H9 (cell line): Measurements from ENCODE around the gene EXOC5. TPM values are rescaled to one million over a fixed set of nuclear protein-coding genes. Genes with fewer than 3 reads are reported as not detected.

Source experiments
- DNase-seq: peaks from one replicate; pipeline ENCODE4 v3.0.0-alpha.2; 2017
- H2AFZ ChIP-seq: one replicate; pipeline ENCODE4 v1.6.1; 2013; ENCODE audit warnings: mild to moderate bottlenecking, low read length, control low read depth, moderate library complexity
- H2AK5ac ChIP-seq: 2 replicates; pipeline ENCODE4 v1.6.1; 2013; ENCODE audit warnings: low read length, control low read depth, mixed read lengths; ENCODE audit not compliant: insufficient read length
- H2BK120ac ChIP-seq: one replicate; pipeline ENCODE4 v1.6.1; 2013; ENCODE audit warnings: low read depth, mild to moderate bottlenecking, low read length, control low read depth, inconsistent platforms; ENCODE audit not compliant: poor library complexity, severe bottlenecking
- H2BK12ac ChIP-seq: 2 replicates; pipeline ENCODE4 v1.6.1; 2013; ENCODE audit warnings: low read length, control low read depth, mixed read lengths, low read depth; ENCODE audit not compliant: insufficient read length
- H2BK15ac ChIP-seq: 2 replicates; pipeline ENCODE4 v1.6.1; 2013; ENCODE audit warnings: low read depth, low read length, control low read depth
- H2BK20ac ChIP-seq: one replicate; pipeline ENCODE4 v1.6.1; 2013; ENCODE audit warnings: low read depth, mild to moderate bottlenecking, low read length, control low read depth, inconsistent platforms; ENCODE audit not compliant: poor library complexity, severe bottlenecking
- H2BK5ac ChIP-seq: 2 replicates; pipeline ENCODE4 v1.6.1; 2013; ENCODE audit warnings: low read length, control low read depth, mixed read lengths; ENCODE audit not compliant: insufficient read length
- H3K14ac ChIP-seq: 2 replicates; pipeline ENCODE4 v1.6.1; 2013; ENCODE audit warnings: low read length, control low read depth; ENCODE audit not compliant: insufficient read depth
- H3K18ac ChIP-seq: 2 replicates; pipeline ENCODE4 v1.6.1; 2013; ENCODE audit warnings: low read depth, mild to moderate bottlenecking, mixed read lengths, low read length, control low read depth; ENCODE audit not compliant: insufficient read length
- H3K23ac ChIP-seq: 2 replicates; pipeline ENCODE4 v1.6.1; 2013; ENCODE audit warnings: low read length, control low read depth, mixed read lengths, low read depth; ENCODE audit not compliant: insufficient read length
- H3K23me2 ChIP-seq: 2 replicates; pipeline ENCODE4 v1.6.1; 2013; ENCODE audit warnings: low read depth, mild to moderate bottlenecking, mixed read lengths, low read length, control low read depth; ENCODE audit not compliant: insufficient read length, poor library complexity, severe bottlenecking
- H3K27ac ChIP-seq: 2 replicates; pipeline ENCODE4 v1.5.1; 2013; ENCODE audit warnings: low read length, control low read depth, mixed read lengths, low read depth; ENCODE audit not compliant: insufficient read length
- H3K27me3 ChIP-seq: 2 replicates; pipeline ENCODE4 v1.6.1; 2013; ENCODE audit warnings: low read length, control low read depth, inconsistent platforms; ENCODE audit not compliant: insufficient read depth
- H3K4ac ChIP-seq: 2 replicates; pipeline ENCODE4 v1.6.1; 2013; ENCODE audit warnings: low read depth, mild to moderate bottlenecking, control low read depth, inconsistent platforms, low read length, moderate library complexity
- H3K4me1 ChIP-seq: 2 replicates; pipeline ENCODE4 v1.6.1; 2013; ENCODE audit warnings: low read length, control low read depth, inconsistent platforms; ENCODE audit not compliant: insufficient read depth
- H3K4me2 ChIP-seq: 2 replicates; pipeline ENCODE4 v1.6.1; 2013; ENCODE audit warnings: low read length, control low read depth, mixed read lengths; ENCODE audit not compliant: insufficient read length, insufficient read depth
- H3K56ac ChIP-seq: 2 replicates; pipeline ENCODE4 v1.6.1; 2013; ENCODE audit warnings: low read depth, mild to moderate bottlenecking, mixed read lengths, low read length, control low read depth; ENCODE audit not compliant: insufficient read length
- H3K79me1 ChIP-seq: 2 replicates; pipeline ENCODE4 v1.6.1; 2013; ENCODE audit warnings: low read depth, mild to moderate bottlenecking, moderate library complexity, low read length, control low read depth, inconsistent platforms; ENCODE audit not compliant: insufficient read depth, poor library complexity, severe bottlenecking
- H3K79me2 ChIP-seq: 2 replicates; pipeline ENCODE4 v1.6.1; 2013; ENCODE audit warnings: low read length, control low read depth, inconsistent platforms; ENCODE audit not compliant: insufficient read depth
- H3K9ac ChIP-seq: 2 replicates; pipeline ENCODE4 v1.6.1; 2013; ENCODE audit warnings: low read length, control low read depth, mixed read lengths; ENCODE audit not compliant: insufficient read length; ENCODE audit errors: extremely low read depth
- H3K9me3 ChIP-seq: one replicate; pipeline ENCODE4 v1.6.1; 2013; ENCODE audit warnings: low read depth, low read length, inconsistent platforms; ENCODE audit not compliant: control insufficient read depth
- H3T11ph ChIP-seq: one replicate; pipeline ENCODE4 v1.6.1; 2013; ENCODE audit warnings: mild to moderate bottlenecking, low read length, control low read depth, inconsistent platforms
- H4K20me1 ChIP-seq: one replicate; pipeline ENCODE4 v1.6.1; 2013; ENCODE audit not compliant: control insufficient read depth, insufficient read length, insufficient read depth
- H4K5ac ChIP-seq: 2 replicates; pipeline ENCODE4 v1.6.1; 2013; ENCODE audit warnings: low read depth, mild to moderate bottlenecking, mixed read lengths, low read length, control low read depth; ENCODE audit not compliant: insufficient read length
- H4K8ac ChIP-seq: replicated peaks from 2 replicates; pipeline ENCODE4 v1.6.1; 2013; ENCODE audit warnings: low read length, control low read depth, mixed read lengths, low read depth; ENCODE audit not compliant: insufficient read length
- H4K91ac ChIP-seq: 2 replicates; pipeline ENCODE4 v1.6.1; 2013; ENCODE audit warnings: low read depth, mild to moderate bottlenecking, moderate library complexity, mixed read lengths, low read length, control low read depth; ENCODE audit not compliant: insufficient read length
- H3K27ac Mint-ChIP-seq, 3 experiments: 2 replicates in 2 of 3; 3 replicates in 1 of 3; pipeline ENCODE4 v1.8.0; 2020 to 2021; ENCODE audit warnings: mixed read lengths in 3 of 3, mild to moderate bottlenecking in 1 of 3, moderate library complexity in 1 of 3
- H3K27me3 Mint-ChIP-seq: 2 replicates; pipeline ENCODE4 v1.8.0; 2021; ENCODE audit warnings: low read depth, mild to moderate bottlenecking, moderate library complexity, mixed read lengths
- H3K36me3 Mint-ChIP-seq, 3 experiments: 2 replicates in 2 of 3; 3 replicates in 1 of 3; pipeline ENCODE4 v1.8.0; 2020 to 2021; ENCODE audit warnings: low read depth in 3 of 3, mixed read lengths in 3 of 3; ENCODE audit not compliant: insufficient read depth in 1 of 3
- H3K4me1 Mint-ChIP-seq, 2 experiments: 2 replicates each; pipeline ENCODE4 v1.8.0; 2020; ENCODE audit warnings: mixed read lengths in 2 of 2
- H3K4me3 Mint-ChIP-seq, 2 experiments: 2 replicates in 1 of 2; 3 replicates in 1 of 2; pipeline ENCODE4 v1.8.0; 2020 to 2021; ENCODE audit warnings: mild to moderate bottlenecking in 2 of 2, mixed read lengths in 2 of 2, moderate library complexity in 1 of 2
- H3K9me3 Mint-ChIP-seq, 2 experiments: 2 replicates in 1 of 2; 3 replicates in 1 of 2; pipeline ENCODE4 v1.8.0; 2020; ENCODE audit warnings: mild to moderate bottlenecking in 2 of 2, mixed read lengths in 2 of 2, moderate library complexity in 1 of 2
- total RNA-seq: library from RNA; stranded (reverse); gene quantifications from 2 replicates; pipeline ENCODE4 v1.2.1, GENCODE V29; 2021
- TF ChIP-seq, protein P1 (sequence below): fragments of 200-600 bp; sonication (generic); conservative IDR thresholded peaks from 3 replicates; pipeline ENCODE4 v1.8.0; 2021; ENCODE audit warnings: antibody characterized with exemption, mild to moderate bottlenecking

EXOC5 gene
- total RNA-seq, 1 experiment from 2014 or later = 92.9 TPM

- H3K79me2 ChIP-seq = peaks cover 17% of the 10 kb centered on the region; the same call in 1 of the 2 replicates
Observed at GRCh38 chr14:57262117-57262516, 6.6 kb downstream of the EXOC5 start.

More at GRCh38 chr14:57262117-57262516, 6.6 kb downstream of the EXOC5 start:
- no peaks in the 10 kb centered on the region for H4K20me1 ChIP-seq
- no peak overlapping the region for H3K14ac ChIP-seq
- no peaks in the 10 kb centered on the region for H3K23me2 ChIP-seq
- H2BK20ac ChIP-seq = no peak overlapping the region
- no peaks in the 10 kb centered on the region; the same call in 1 of the 2 replicates for H3K4me1 ChIP-seq
- Mint-ChIP-seq H3K36me3 (peaks cover 3 to 20% (median 11%) of the 10 kb centered on the region in 3 experiments; a peak in 6 of 7 replicates), H3K27ac (no peak overlapping the region), H3K4me3 (no peak overlapping the region), H3K4me1 (peaks cover 31 to 39% of the 10 kb centered on the region in 2 experiments), H3K9me3 (0 out of 5 replicates have a peak, but pooled peaks cover 0 to 2% of the 10 kb centered on the region in 2 experiments), H3K27me3 (no peaks in the 10 kb centered on the region)
- H3K4me2 ChIP-seq = no peak overlapping the region
- no peak overlapping the region for H2AFZ ChIP-seq
- no peak overlapping the region for H2BK5ac ChIP-seq
- H3K9me3 ChIP-seq = no peaks in the 10 kb centered on the region
- H3K27ac ChIP-seq = no peak overlapping the region
- no peaks in the 10 kb centered on the region for H3K27me3 ChIP-seq
- no peak overlapping the region for H4K91ac ChIP-seq
- H3K9ac ChIP-seq = no peak overlapping the region
- no peak overlapping the region for H2BK12ac ChIP-seq
- H4K8ac ChIP-seq = no peak overlapping the region
- H3K4ac ChIP-seq = no peak overlapping the region
- no peak overlapping the region for H3T11ph ChIP-seq
- no peak overlapping the region for H2AK5ac ChIP-seq
- TF ChIP-seq, protein P1, sequence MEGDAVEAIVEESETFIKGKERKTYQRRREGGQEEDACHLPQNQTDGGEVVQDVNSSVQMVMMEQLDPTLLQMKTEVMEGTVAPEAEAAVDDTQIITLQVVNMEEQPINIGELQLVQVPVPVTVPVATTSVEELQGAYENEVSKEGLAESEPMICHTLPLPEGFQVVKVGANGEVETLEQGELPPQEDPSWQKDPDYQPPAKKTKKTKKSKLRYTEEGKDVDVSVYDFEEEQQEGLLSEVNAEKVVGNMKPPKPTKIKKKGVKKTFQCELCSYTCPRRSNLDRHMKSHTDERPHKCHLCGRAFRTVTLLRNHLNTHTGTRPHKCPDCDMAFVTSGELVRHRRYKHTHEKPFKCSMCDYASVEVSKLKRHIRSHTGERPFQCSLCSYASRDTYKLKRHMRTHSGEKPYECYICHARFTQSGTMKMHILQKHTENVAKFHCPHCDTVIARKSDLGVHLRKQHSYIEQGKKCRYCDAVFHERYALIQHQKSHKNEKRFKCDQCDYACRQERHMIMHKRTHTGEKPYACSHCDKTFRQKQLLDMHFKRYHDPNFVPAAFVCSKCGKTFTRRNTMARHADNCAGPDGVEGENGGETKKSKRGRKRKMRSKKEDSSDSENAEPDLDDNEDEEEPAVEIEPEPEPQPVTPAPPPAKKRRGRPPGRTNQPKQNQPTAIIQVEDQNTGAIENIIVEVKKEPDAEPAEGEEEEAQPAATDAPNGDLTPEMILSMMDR = no peak
- no peak overlapping the region for H3K23ac ChIP-seq
- DNase-seq = no peak
- peaks cover 7% of the 10 kb centered on the region for H3K79me1 ChIP-seq
- H3K56ac ChIP-seq = no peak overlapping the region
- no peak overlapping the region for H4K5ac ChIP-seq
- H2BK120ac ChIP-seq = no peak overlapping the region
- no peak overlapping the region for H3K18ac ChIP-seq
- H2BK15ac ChIP-seq = no peak overlapping the region
